Measurements from ENCODE around the gene FAM171A2.

DNA sequence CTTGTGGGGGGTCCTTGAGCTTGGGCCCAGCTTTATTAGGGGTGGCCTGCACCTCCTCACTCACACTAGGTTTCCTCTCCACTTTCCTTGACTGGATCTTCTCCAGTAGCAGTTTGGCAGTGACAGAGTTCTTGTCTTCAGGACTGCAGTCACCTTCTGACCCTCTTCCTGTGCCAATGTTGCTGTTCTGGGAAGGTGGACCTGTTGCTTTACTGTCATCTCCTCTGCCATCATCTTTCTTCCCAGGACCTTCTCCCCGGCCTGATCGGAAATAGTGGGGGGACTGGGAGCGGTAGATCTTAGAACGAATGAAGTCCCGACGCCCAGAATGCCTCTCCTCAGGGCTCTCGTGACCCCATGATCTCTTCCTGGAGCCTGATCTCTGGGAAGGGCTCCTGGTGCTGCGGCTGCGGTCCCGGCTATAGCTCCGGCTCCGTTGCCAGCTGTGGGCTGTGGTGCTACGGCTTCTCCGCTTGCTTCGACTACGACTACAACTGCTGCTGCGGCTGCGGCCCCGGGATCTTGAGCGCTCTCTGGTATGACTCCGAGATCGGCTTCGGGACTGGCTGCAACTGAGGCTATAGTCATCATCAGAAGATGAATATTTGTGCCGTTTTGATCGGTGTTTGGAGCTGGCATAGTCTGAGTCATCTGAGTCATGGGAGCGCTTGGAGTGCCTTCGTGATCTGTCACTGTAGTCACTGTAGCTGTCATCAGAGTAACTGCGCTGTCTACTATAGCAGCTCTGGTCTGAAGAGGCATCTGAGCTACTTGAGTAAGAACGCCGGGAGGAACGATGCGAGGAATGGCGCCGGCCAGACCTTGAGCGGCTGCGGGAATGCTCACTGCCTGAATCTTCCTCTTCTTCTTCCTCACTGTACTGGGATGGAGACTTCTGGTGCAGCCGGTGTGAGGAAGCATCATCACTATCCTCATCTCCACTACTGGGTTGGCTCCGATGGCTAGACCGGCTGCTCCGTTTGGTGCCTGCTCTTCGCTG, 35.3 kb upstream of the FAM171A2 start:
- TF ChIP-seq, protein P1, sequence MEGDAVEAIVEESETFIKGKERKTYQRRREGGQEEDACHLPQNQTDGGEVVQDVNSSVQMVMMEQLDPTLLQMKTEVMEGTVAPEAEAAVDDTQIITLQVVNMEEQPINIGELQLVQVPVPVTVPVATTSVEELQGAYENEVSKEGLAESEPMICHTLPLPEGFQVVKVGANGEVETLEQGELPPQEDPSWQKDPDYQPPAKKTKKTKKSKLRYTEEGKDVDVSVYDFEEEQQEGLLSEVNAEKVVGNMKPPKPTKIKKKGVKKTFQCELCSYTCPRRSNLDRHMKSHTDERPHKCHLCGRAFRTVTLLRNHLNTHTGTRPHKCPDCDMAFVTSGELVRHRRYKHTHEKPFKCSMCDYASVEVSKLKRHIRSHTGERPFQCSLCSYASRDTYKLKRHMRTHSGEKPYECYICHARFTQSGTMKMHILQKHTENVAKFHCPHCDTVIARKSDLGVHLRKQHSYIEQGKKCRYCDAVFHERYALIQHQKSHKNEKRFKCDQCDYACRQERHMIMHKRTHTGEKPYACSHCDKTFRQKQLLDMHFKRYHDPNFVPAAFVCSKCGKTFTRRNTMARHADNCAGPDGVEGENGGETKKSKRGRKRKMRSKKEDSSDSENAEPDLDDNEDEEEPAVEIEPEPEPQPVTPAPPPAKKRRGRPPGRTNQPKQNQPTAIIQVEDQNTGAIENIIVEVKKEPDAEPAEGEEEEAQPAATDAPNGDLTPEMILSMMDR (conservative IDR thresholded peaks at IDR 0.05; ENCODE audit: low read depth, low read length), result no peak
- TF ChIP-seq POLR2A (IDR thresholded peaks at IDR 0.05; ENCODE audit: low read depth, low read length) (no peak), FOS (IDR thresholded peaks at IDR 0.05; ENCODE audit: low read depth, low read length) (no peak), SMC3 (IDR thresholded peaks at IDR 0.05; ENCODE audit: low read depth, low read length) (no peak), MXI1 (IDR thresholded peaks at IDR 0.05; ENCODE audit: borderline replicate concordance, low read depth, low read length) (no peak), RCOR1 (IDR thresholded peaks at IDR 0.05; ENCODE audit: insufficient replicate concordance, low read length) (no peak), RFX5 (IDR thresholded peaks at IDR 0.05; ENCODE audit: low read depth, low read length) (no peak), NFE2L2 (IDR thresholded peaks at IDR 0.05; ENCODE audit: low read depth, low read length) (no peak), RAD21 (IDR thresholded peaks at IDR 0.05; ENCODE audit: low read length) (no peak)
- TF ChIP-seq, protein P2, sequence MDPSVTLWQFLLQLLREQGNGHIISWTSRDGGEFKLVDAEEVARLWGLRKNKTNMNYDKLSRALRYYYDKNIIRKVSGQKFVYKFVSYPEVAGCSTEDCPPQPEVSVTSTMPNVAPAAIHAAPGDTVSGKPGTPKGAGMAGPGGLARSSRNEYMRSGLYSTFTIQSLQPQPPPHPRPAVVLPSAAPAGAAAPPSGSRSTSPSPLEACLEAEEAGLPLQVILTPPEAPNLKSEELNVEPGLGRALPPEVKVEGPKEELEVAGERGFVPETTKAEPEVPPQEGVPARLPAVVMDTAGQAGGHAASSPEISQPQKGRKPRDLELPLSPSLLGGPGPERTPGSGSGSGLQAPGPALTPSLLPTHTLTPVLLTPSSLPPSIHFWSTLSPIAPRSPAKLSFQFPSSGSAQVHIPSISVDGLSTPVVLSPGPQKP (IDR thresholded peaks at IDR 0.05; ENCODE audit: borderline replicate concordance, low read depth, low read length), result no peak

All from IMR-90 (cell line).